ENCODE measurements around the gene EDNRB. TPM values are rescaled to one million over a fixed set of nuclear protein-coding genes. Genes with fewer than 3 reads are reported as not detected.

Gene EDNRB
- total RNA-seq, 2 donors from 2014 or later = 4.4 to 5.9 TPM

DNA sequence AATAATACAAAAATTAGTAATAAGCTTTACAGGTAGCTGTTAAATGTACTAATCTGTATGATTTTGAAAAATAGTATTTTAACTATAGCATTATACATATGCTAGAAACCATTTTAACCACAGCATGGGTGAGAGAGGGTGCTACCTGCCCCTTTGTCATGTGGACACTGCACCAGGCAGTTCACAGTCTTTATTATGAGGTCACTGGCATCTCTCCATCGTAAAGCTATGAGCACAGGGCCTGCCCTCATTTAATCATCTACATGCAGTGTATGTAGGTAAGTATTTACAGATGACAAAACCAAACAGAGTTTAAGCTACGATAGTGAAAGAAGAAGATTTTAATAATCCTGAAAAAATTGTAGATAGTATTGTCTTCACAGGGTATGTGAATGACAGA is 21.7 kb downstream of the EDNRB start:
- no peaks in the 10 kb centered on the region for H3K36me3 Mint-ChIP-seq (ENCODE audit: low read depth)
- H3K4me3 ChIP-seq (ENCODE audit: low read length) = no peak overlapping the region
- no peak for TF ChIP-seq CTCF (conservative IDR thresholded peaks at IDR 0.05)
- H3K4me1 Mint-ChIP-seq = peaks cover 3% of the 10 kb centered on the region
- no peaks in the 10 kb centered on the region for H3K27me3 ChIP-seq (ENCODE audit: control insufficient read depth, insufficient read depth, low read length, poor library complexity, severe bottlenecking)
- H3K36me3 ChIP-seq (ENCODE audit: control insufficient read depth, insufficient read depth, low read length) = no peaks in the 10 kb centered on the region
- no peak overlapping the region for H3K27ac ChIP-seq (ENCODE audit: low read depth, low read length)
- no peaks in the 10 kb centered on the region for H3K27me3 Mint-ChIP-seq (ENCODE audit: insufficient read depth)
- 86% methylated on average over 2 of the region's 2 CpGs; no CpG with 5 or more reads in 1 of the 2 experiments for WGBS, 2 experiments (ENCODE audit: insufficient coverage in 1 of 2, insufficient read length in 1 of 2)
- no peak overlapping the region for H3K4me3 Mint-ChIP-seq
- H3K27ac Mint-ChIP-seq = no peak overlapping the region
- no peak for DNase-seq
- H3K4me1 ChIP-seq (ENCODE audit: control insufficient read depth, insufficient read depth, low read length) = no peaks in the 10 kb centered on the region
- H3K9me3 ChIP-seq (ENCODE audit: control insufficient read depth, low read length) = peaks cover 2% of the 10 kb centered on the region
- H3K9ac ChIP-seq (ENCODE audit: extremely low read depth, low read length, poor library complexity, severe bottlenecking) = no peak overlapping the region
- no peaks in the 10 kb centered on the region for H3K9me3 Mint-ChIP-seq

DNA sequence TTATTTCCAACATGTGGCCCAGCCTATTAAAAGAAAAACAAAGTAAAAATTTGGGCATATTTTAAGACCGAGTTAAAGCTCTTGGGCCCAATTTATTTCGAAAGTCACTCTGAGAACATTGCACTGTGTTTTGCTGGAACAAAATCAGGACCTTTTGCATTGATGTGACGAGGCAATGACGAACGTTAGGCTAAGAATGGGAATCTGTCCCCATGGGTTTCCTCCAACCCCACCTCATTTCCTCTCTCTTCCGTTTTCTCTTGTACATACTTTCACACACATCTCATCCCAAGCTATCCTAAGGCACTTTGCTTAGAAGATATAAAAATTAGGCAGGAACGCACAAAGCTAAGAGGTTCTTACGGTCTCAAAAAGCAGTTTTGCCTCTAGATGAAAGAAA is 22.1 kb downstream of the EDNRB start:
- peaks cover 3% of the 10 kb centered on the region for H3K4me1 Mint-ChIP-seq
- no peak for TF ChIP-seq CTCF (conservative IDR thresholded peaks at IDR 0.05)
- H3K27me3 ChIP-seq (ENCODE audit: control insufficient read depth, insufficient read depth, low read length, poor library complexity, severe bottlenecking) = no peaks in the 10 kb centered on the region
- peaks cover 4% of the 10 kb centered on the region for H3K9me3 ChIP-seq (ENCODE audit: control insufficient read depth, low read length)
- H3K4me1 ChIP-seq (ENCODE audit: control insufficient read depth, insufficient read depth, low read length) = no peaks in the 10 kb centered on the region
- H3K36me3 ChIP-seq (ENCODE audit: control insufficient read depth, insufficient read depth, low read length) = no peaks in the 10 kb centered on the region
- H3K9ac ChIP-seq (ENCODE audit: extremely low read depth, low read length, poor library complexity, severe bottlenecking) = no peak overlapping the region
- H3K4me3 ChIP-seq (ENCODE audit: low read length) = no peak overlapping the region
- no peak overlapping the region for H3K27ac Mint-ChIP-seq
- no peaks in the 10 kb centered on the region for H3K27me3 Mint-ChIP-seq (ENCODE audit: insufficient read depth)
- no peak overlapping the region for H3K4me3 Mint-ChIP-seq
- WGBS, 2 experiments (ENCODE audit: insufficient coverage in 1 of 2, insufficient read length in 1 of 2) = 83 to 89% methylated on average over 6 to 8 of the region's 8 CpGs
- no peaks in the 10 kb centered on the region for H3K36me3 Mint-ChIP-seq (ENCODE audit: low read depth)
- no peak overlapping the region for H3K27ac ChIP-seq (ENCODE audit: low read depth, low read length)
- H3K9me3 Mint-ChIP-seq = no peaks in the 10 kb centered on the region
- DNase-seq = no peak

DNA sequence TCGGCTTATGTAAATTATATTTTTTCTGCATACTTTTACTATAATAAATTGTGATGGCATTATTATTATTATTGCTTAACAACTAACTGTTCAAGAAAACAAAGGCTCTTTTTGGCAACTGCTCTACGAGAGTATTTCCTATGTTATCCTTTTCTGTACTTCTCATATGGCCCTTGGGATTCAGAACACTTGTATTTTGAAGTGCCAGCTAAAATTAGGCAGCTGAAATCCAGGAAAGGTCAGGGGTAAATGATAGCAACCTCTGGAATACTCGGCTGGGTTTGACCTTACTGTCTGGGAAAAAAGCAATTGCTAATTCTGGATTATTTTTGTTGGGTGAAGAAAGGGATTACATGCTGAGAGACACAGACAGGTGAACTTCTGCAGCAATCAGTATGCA is 23.9 kb downstream of the EDNRB start:
- no peak overlapping the region for H3K4me3 ChIP-seq (ENCODE audit: low read length)
- H3K4me1 Mint-ChIP-seq = peaks cover 3% of the 10 kb centered on the region
- no peaks in the 10 kb centered on the region for H3K36me3 ChIP-seq (ENCODE audit: control insufficient read depth, insufficient read depth, low read length)
- H3K9ac ChIP-seq (ENCODE audit: extremely low read depth, low read length, poor library complexity, severe bottlenecking) = no peak overlapping the region
- H3K4me1 ChIP-seq (ENCODE audit: control insufficient read depth, insufficient read depth, low read length) = no peaks in the 10 kb centered on the region
- no peaks in the 10 kb centered on the region for H3K9me3 Mint-ChIP-seq
- peak overlapping the region; percentile 36 for H3K27ac ChIP-seq (ENCODE audit: low read depth, low read length)
- WGBS, 2 experiments (ENCODE audit: insufficient coverage in 1 of 2, insufficient read length in 1 of 2) = 94 to 100% methylated on average over 1 to 2 of the region's 3 CpGs
- H3K27ac Mint-ChIP-seq = no peak overlapping the region
- no peak for TF ChIP-seq CTCF (conservative IDR thresholded peaks at IDR 0.05)
- no peaks in the 10 kb centered on the region for H3K27me3 ChIP-seq (ENCODE audit: control insufficient read depth, insufficient read depth, low read length, poor library complexity, severe bottlenecking)
- H3K4me3 Mint-ChIP-seq = no peak overlapping the region
- no peak for DNase-seq
- peaks cover 10% of the 10 kb centered on the region for H3K9me3 ChIP-seq (ENCODE audit: control insufficient read depth, low read length)
- H3K27me3 Mint-ChIP-seq (ENCODE audit: insufficient read depth) = no peaks in the 10 kb centered on the region
- H3K36me3 Mint-ChIP-seq (ENCODE audit: low read depth) = no peaks in the 10 kb centered on the region
